Ishikawa (cell line): Measurements from ENCODE around the gene SLIT3.

Source experiments
- CREB1 ChIP-seq: IDR thresholded peaks from 2 replicates; pipeline ENCODE4 v1.6.1; 2012; ENCODE audit warnings: low read depth
- EP300 ChIP-seq: IDR thresholded peaks from 2 replicates; pipeline ENCODE4 v1.6.1; 2012; ENCODE audit warnings: borderline replicate concordance
- MAX ChIP-seq: IDR thresholded peaks from 2 replicates; pipeline ENCODE4 v1.6.1; 2012
- TCF12 ChIP-seq: IDR thresholded peaks from 2 replicates; pipeline ENCODE4 v1.6.1; 2012; ENCODE audit warnings: low read depth

GRCh38 chr5:169037466-169037865 is 263.5 kb downstream of the SLIT3 start:
- TF ChIP-seq TCF12 (no peak), MAX (no peak), EP300 (no peak), CREB1 (no peak)
